Activated T-helper 1 cell treated with Interleukin-2 at 50 U/mL for 16 hours (primary cell): ENCODE measurements around the gene DSCAML1.
"Not testable (repeated sequence)": the region's sequence is repeated elsewhere in the genome, so short reads cannot be mapped to it uniquely, and the experiment has no call there.

Source experiments
- DNase-seq: peaks from one replicate; pipeline ENCODE4 v3.0.0-alpha.2; 2020; ENCODE audit warnings: low read depth

DSCAML1 gene

DNA sequence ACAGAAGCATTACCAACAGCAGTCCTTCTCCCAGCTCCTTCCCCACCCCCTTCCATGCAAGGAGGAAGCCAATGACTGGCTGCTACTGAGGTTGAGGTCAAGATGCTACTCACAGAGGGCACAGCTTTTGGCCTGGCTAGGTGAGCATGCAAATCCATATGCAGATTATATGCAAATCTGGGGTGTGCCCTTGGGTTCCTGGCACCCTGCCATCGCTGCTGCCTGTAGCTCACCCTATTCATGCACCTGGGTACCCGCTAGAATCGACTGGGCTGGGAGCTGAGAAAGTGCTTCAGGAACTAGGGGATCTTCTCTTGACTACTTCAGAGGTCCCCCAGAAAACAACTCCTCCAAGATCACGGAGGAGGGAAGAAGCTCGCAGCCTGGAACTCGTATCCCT lies 4.0 kb downstream of the DSCAML1 start:
- no peak for DNase-seq

DNA sequence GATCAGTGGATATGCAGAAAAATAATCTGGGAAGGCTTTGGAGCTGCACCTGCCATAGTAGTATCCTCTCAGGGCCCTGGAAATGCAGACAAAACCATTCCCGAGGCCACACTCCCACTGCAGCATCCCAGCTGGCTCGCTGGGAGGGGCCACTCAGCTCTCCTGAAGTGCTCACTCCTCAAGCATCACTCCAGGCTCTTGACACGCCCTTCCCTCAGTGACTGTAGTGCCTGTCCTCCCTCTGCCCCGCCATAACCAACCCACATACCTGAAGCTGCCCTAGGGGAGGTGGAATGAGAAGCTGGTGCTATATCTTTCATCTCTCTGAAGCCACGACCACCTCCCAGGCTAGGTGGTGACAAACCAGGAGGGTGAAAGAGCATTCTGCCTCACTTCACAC lies 4.8 kb downstream of the DSCAML1 start:
- DNase-seq = no peak

DNA sequence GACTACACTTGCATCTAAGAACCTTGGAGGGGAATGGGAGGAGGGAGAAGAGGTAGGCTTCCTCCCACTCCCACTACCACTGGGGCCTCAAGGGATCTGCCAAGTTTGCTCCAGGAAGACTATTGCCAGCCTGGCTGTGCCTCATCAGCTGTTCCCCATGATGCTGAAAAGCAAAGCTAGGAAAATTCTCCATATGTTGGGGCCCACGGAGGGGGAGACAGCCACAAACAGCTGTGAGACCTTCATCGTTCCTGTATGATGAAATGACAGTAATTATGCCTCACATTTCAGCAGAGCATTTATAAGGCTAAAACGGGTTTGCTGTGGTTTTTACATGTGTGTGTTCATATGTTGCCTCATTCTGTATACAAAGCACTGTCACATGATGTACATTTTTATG lies 6.7 kb downstream of the DSCAML1 start:
- DNase-seq = no peak

DNA sequence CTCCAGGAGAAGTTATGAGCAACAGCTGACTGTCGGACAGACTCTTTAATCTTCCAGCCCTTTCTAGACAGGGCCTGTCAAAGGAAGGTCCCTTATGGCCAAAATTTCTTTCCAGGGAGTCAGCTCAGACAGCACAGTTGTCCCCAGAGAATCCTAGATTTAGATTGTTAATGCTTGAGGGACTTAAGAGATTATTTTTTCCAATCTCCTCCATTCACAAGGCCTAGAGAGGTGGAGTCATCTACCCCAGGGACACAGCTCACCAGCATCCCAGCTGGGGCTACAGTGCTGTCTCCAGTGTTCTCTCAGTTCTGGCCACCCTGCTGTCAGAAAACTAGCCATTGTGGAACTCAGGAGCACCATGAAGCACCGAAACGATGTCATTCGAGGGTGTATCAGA lies 7.8 kb downstream of the DSCAML1 start:
- no peak for DNase-seq

DNA sequence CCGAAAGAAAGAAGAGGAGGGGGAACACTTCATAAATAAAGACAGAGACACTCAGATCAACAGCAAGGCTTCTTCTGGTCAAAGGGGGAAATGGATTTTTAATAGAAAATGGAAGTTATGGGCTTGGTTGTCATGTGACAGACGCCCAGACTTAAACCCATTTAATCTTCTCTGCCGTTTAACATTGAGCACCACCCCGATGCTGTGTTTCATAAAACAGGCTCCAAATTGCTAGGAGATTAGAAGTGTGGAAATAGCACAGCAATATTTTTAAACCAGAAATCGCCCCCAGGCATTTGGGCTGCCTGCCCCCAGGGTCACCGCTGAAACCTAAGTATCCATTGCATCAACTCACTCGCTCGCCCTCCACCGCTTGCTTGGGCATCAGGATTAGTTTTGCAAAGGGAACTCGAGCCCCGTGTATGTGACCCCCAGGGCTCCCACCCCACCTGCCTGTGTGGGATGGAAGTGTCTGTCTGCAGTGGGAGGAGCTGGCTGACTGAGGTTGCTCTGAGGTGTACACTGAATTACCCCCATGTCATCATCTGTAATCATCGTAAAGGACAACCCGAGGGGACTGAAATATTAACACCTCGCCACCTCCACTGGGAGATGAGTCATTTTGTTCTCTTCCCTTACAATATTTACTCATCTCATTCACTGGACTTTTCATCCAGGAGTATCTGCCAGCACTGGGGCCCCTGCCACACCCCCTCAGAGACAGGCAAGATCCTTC lies 10.7 kb downstream of the DSCAML1 start:
- DNase-seq = no peak

DNA sequence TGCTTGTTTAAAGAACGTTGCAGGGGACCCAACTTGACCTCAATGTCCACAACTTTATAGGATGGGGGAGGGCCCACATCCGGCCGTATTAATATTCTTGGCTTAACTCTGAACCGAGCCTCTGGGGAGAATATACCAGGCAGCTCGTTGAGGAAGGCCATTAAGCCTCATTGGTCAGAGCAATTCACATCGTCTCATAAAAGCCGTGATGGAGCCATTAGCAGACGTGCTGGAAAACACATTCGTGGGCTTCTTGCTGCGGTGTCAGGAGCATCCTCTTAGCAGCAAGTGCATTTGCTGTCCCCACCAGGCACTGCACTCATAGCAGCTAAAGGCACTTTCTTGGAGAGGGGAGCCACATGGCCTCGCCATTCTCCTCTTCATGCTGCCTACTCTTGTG lies 14.9 kb downstream of the DSCAML1 start:
- DNase-seq = no peak

DNA sequence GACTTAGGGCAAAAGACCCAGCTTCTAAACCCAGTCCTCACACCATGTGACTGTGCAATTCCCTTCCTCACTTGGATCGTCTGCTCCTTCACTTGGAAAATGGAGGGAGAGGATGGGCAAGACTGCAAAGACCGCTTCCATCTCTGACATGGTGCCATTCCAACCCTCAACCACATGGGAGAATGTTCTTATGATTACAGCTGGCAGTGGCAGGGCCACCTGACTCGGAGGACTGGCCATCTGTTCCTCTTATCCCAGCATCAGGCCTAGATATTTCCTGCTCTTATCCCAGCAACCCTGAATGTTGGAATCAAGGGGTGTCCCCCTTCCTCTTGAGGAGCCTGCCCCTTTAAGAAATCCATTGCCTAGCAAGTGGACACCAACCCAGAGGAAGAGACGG lies 15.4 kb downstream of the DSCAML1 start:
- no peak for DNase-seq

DNA sequence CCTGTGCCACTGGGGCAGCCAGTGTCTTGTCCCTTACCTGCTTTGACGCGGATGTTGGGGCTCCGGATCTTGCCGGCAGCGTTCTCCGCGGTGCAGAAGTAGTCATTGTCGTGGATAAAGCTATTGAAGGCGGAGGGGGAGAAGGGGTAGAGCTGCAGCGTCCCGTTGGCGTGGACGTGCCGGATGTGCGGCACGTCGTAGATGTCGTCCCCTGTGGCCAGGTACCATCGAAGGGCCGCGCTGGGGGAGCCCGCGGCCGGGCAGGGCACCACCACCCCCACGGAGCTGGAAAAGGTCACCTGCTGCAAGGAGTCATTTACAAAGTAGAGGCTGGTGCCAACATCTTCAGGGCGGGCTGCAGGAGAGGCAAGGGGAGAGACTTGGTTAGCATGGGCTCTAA lies 16.6 kb downstream of the DSCAML1 start:
- no peak for DNase-seq

DNA sequence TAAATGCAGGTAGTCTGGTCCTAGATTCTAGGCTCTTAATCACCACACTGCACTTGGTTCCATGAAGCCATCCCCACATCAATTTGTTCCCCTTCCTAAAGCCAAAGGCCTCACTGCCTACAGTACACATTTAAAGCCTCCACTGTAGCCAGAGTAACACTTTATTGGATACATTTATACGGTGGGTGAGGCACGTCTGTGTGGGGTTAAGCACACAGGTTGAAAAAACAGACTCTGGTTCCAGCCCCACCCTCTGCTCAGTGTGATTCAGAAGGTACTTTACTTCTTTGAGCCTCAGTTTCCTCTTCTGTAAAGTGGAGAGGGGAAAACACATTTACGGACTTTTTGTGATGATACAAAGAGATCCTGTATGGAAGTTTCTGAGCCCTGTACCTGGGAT lies 22.5 kb downstream of the DSCAML1 start:
- no peak for DNase-seq

DNA sequence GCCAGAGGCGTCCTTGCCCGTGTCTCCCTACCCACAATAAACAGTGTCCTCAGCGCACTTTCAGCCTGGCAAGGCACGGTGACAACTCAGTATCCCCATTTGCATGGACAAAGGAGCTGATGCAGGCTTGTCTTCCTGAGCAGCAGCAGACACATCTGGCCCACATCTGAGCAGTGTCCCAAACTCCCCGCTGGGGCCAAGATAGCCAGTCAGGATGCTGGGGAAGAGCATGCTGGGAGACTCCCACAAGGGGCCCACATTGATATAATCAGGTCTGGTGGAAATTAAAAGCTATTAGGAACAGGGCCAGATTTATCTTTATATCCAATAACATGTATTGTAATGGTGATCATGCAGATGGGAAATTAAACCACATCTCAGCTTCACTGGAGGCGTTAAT lies 24.7 kb downstream of the DSCAML1 start:
- no peak for DNase-seq

DNA sequence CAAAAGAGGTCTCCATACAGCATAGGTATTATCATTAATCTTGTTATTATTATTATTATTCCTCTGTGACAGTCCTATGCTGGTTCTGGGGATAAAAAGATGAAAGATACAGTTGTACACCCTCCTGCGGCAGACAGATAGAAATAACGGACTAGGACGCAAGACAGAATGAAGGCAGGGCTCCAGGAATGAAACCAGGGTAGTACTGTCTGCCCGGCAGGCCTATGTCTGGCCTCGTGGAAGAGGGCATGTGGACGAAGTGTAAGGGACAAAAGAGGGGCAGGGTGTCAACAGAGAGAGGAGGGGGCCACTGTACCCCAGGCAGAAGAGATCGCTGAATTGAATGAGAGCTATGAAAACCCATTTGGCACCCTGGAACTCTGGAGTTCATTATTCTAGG lies 25.2 kb downstream of the DSCAML1 start:
- no peak for DNase-seq

DNA sequence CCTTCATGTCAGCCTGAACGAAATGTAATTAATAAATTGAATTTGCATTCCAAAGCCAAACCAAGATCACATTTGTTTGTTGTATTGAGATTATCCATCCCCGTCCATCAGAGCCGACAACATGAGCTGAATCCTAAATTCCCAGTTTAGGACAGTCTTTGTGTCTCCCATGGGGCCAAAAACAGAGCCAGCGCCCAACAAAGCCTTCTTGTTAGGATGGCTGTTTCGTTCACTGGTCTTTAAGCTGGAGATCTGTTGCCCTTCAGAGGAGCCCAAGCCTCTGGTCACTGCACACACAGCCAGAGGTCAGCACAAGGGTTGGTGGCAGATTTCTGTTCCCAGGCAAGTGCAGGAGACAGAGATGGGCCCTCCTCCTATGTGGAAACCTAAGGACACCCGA lies 25.8 kb downstream of the DSCAML1 start:
- DNase-seq = no peak

DNA sequence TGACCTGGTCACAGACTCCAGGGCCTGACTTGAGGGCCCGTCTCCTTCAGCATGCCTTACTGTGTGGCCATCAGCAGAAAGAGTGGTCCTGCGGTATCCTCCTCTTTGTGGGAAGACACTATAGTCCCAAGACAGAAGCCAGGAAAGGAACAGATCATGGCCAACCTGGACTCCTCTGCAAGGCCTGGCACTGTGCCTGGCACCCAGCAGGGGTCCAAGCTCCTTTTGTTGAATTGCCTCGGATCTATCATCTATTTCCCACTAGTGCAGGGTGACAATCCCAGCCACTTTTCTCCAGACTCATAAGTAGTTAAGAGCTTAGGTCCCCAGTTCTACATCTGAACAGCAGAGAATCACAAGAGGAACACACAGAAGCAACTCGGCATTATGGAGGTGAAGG lies 27.0 kb downstream of the DSCAML1 start:
- no peak for DNase-seq

DNA sequence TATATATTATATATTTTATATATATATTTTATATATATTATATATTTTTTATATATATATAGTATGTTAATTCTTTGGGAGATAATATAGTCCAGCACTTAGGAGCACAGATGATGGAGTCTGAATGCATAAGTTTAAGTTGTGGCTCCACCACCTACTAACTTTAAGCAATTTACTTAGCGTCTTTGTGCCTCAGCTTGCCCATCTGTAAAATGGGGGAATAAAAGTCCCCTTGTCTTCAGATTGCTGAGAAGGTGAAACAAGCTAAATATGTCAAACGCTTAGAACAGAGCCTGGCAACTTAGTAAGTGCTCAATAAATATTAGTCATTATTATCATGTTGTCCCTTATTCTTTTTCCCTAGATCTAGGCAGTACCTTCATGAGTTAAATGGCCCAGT lies 27.5 kb downstream of the DSCAML1 start:
- no peak for DNase-seq

DNA sequence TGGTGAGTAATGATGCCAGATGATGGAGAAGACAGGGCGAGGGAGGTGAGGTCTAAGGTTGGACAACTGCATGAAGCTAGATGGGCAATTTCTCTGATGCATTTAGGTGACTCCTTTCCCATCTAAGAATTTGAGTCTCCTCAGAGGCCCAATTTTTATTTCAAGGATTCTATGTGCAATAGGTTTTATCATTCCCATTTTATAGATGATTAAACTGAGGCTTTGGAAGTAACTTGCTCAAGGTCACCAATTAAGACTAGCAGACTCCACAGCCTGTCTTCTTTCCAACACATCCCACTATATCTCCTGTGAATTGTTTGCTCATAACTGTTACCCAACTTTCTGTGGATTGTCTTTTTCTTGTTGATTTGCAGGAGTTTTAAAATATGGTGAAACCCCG lies 28.5 kb downstream of the DSCAML1 start:
- DNase-seq = no peak

DNA sequence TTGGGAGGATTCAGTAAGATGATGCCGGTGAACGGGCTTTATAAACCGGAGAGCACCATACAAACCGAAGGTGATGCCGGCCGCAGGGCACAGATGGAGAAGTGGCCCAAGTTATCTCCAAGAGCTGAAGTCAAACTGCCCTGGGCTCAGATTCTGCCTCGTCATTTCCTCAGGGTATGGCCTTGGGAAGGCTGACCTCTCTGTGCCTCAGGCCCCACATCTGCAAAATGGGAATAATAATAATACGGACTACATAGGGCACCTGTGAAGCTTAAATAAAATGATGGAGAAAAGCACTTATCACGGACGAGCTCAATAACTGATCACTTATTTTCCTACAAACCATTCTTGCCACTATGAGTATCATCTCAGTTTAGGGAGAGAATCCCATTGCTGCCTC lies 29.9 kb downstream of the DSCAML1 start:
- no peak for DNase-seq

DNA sequence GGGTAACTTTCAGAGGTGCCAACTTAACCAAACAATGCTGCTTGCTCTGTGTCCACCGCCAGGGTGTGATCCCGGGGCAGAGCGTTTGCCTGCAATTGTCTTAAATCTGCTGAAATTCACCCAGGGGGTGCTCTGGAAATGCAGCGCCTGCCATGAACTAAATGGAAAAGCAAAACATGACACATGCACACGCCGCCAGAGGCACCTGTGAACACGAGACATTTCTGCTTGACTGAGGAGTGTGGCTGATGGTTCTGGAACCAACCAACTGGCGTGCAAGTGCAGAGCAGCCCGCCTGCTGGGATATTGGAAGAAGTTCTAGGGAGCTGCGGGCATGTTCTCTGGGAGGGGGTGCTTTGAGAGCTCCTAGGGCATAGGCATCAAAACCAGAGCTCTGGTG lies 30.4 kb downstream of the DSCAML1 start:
- no peak for DNase-seq

DNA sequence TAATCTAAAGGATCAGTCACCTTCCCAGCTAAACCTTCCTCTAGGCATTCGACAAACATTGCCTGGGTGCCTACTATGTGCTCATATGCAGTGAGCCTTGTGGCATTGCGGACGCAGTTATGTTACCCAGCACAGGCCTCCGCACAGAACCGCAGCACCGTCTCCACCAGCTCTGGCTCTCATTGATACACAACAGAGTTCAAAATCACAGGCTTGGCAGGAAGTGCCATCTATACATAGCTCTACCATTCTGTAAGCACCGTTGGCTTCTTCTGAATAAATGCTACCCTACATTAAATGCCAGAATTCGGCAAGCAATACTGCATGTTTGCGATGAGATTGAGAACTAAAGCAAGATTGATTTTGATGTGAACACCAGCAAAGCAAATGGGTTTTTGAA lies 31.0 kb downstream of the DSCAML1 start:
- DNase-seq = no peak

DNA sequence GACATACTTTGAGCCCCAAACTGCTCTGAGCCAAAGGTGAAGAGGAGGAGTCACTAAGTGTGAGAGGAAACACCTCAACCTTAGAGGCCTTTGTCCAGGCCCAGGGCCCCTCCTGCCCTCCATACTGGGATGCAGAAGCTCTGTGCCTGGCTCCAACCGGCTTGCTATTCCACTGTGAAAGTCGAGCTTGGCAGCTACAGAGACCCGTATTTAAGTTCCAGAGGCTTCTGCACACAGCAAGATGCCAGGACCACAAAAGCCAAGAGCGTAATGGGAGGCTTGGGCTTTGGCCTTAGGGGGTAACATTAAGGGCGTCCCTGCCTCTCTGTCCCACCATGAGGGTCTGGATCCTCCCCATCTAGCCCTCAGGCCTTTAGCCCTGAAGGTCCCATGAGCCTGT lies 31.9 kb downstream of the DSCAML1 start:
- DNase-seq = no peak

DNA sequence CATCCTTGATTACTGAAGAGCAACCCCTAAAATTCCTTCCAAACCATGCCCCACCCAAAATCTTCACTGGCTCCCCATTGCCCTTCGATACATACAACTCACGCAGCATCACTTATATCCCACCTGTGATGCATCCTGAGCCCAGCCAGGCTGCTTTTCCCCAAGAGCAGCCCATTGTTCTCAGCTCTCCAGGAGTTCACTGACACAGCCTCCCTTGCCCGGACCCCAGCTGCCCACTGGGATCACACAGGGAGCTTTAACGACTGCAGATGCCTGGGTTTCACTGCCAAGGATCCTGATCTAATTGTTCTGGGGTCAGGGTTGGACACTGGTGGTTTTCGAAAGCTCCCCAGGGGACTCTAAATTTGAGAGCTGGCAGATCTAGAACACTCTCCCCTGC lies 33.6 kb downstream of the DSCAML1 start:
- not testable (repeated sequence) for DNase-seq

DNA sequence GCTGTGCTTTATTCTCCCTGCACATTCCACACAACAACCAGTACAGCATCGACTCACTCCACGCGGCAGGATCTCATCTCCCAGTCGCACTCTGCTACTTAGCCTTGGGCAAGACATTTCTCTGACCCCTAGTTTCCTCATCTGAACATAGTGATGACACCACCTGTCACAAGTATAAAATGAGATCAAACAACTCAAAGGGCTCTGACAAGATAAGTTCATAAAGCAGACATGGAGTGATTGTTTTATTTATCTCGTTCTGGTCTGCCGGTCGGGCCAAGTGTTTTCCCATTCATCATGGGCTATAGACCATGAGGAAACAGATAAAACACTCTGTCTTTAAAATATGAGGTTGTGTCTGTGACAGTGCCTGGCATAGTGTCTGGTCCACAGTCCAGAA lies 35.0 kb downstream of the DSCAML1 start:
- DNase-seq = no peak

DNA sequence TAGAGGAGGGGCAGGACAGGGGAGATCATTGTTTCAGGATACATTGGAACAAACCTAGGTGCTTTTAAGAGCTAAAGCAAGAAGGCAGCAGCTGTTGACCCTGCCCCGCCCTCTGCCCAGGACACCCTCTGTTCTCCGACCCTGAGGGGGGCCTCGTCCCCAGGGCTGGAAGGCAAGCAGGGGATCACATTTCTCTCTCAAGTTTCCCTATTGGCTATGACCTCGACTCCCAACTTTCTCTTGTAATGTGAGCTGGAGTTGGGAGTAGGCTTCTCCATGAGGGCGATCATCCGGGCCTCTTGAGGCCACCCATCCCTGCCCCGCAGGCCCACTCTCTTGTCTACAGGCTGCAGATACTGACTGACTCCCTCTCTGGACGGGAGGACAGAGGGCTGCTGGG lies 37.7 kb downstream of the DSCAML1 start:
- DNase-seq = no peak

DNA sequence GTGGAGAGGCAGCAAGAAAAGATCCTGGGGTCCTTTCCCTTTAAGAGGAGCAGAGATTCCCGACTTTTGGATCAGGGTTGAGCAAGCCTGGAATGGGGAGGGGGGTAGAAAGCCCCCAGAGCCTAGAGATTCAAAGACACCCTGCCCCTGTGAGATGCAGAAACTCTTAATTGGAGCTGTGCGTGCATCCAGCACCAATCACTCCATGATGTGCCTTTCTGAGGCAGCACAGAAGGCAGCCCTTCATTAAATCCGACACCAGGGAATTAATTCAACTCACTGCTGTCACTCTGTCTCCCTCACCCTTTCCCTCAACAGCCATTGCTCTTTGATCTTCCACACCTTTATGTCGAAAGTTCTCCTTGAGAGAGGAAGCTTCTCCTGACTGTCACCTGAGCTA lies 43.0 kb downstream of the DSCAML1 start:
- DNase-seq = no peak

DNA sequence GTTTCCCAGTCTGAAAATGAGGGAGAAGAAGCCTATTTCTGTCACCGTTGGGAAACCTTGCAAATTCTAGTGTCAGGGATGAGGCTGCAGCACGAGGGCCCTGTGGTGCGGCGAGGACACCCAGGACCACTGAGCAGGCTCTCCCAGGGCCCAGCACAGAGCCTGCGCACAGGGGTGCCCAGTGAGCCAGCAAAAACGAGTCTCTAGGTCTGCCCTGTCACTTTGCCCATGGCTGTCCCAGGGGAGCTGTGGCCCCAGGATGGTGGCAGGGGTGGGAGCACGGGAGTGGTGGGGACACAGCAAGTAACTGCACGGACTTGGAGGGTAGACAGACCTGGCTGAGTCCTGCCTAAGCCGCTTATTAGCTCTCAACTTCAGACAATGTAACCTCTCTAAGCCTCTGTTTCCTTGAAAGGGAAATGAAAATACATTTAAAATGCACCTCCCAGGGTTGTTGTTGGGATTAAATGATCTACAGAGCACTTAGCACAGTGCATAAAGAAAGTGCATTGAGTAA lies 44.2 kb downstream of the DSCAML1 start:
- no peak for DNase-seq

DNA sequence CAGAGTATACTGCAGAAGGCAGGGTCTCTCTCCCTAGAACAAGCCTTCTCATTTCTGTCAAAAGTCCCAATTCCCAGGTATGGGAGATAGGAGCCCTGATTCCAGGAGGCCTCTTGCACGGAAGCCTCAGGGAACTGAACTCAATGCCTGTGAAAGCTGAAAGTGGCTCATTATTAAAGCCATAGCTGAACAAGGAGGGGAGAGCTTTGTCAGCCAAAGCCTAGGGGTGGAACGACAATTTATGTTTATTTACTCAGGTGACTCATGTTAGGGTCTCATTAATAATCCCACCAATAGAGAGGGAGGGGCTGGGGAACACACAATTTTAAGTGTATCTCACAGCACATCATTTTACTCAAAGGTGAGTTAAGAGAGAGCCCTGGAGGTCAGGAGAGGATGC lies 44.9 kb downstream of the DSCAML1 start:
- no peak for DNase-seq
